ENCODE results near the gene GRIN1.

GRIN1 gene

GRCh38 chr9:137168904-137169856 lies 30.2 kb downstream of the GRIN1 start:
- peak; percentile 87 for DNase-seq (ENCODE audit: low spot score)
- in situ Hi-C loops (cut with MboI; ENCODE audit: low pct_unique_long_range_greater_than_20kb, low sequenced_read_pairs, unreplicated experiment): no loop called here
- no peak for TF ChIP-seq CTCF (IDR thresholded peaks at IDR 0.05; ENCODE audit: extremely low read depth, insufficient read depth, missing control alignments)

- in situ Hi-C loops (cut with MboI; ENCODE audit: low pct_unique_long_range_greater_than_20kb, low sequenced_read_pairs, unreplicated experiment): no loop called here
- peak; percentile 31 for DNase-seq (ENCODE audit: low spot score)
- TF ChIP-seq CTCF (IDR thresholded peaks at IDR 0.05; ENCODE audit: extremely low read depth, insufficient read depth, missing control alignments): no peak
These were observed 31.0 kb downstream of the GRIN1 start, which contains the start of gene LRRC26 for GRCh38 chr9:137169896-137170358. Gene LRRC26 (minus strand): TSS chr9:137170051. CDS start chr9:137169943, 108 bp downstream.

GRCh38 chr9:137170486-137171148 lies 31.7 kb downstream of the GRIN1 start:
- no peak for TF ChIP-seq CTCF (IDR thresholded peaks at IDR 0.05; ENCODE audit: extremely low read depth, insufficient read depth, missing control alignments)
- in situ Hi-C loops (cut with MboI; ENCODE audit: low pct_unique_long_range_greater_than_20kb, low sequenced_read_pairs, unreplicated experiment): no loop called here
- DNase-seq (ENCODE audit: low spot score): peak; percentile 50

- in situ Hi-C loops (cut with MboI; ENCODE audit: low pct_unique_long_range_greater_than_20kb, low sequenced_read_pairs, unreplicated experiment): no loop called here
These were observed 32.4 kb downstream of the GRIN1 start for GRCh38 chr9:137171149-137171900.

GRCh38 chr9:137172901-137173795 lies 34.2 kb downstream of the GRIN1 start:
- no peak for TF ChIP-seq CTCF (IDR thresholded peaks at IDR 0.05; ENCODE audit: extremely low read depth, insufficient read depth, missing control alignments)
- in situ Hi-C loops (cut with MboI; ENCODE audit: low pct_unique_long_range_greater_than_20kb, low sequenced_read_pairs, unreplicated experiment): no loop called here
- DNase-seq (ENCODE audit: low spot score): peak; percentile 48

More at GRCh38 chr9:137171149-137171900, 32.4 kb downstream of the GRIN1 start:
- no peak for TF ChIP-seq CTCF (IDR thresholded peaks at IDR 0.05; ENCODE audit: extremely low read depth, insufficient read depth, missing control alignments)
- peak; percentile 38 for DNase-seq (ENCODE audit: low spot score)

Measured in GM13977 (cell line).